Uterus (tissue), 2 donors: ENCODE data around the gene AGGF1.

Experiments
- CTCF ChIP-seq, 4 experiments: fragments of 200-600 bp in 2 of 4; fragments of 450-650 bp in 2 of 4; sonication (generic) in 2 of 4; IDR thresholded peaks; one replicate each; pipeline ENCODE4 v1.5.1; 2016 to 2019; ENCODE audit warnings: antibody characterized with exemption in 4 of 4, mild to moderate bottlenecking in 2 of 4, moderate library complexity in 1 of 4
- POLR2A ChIP-seq, 2 donors: fragments of 450-650 bp; IDR thresholded peaks; one replicate each; pipeline ENCODE4 v1.6.1; 2016; ENCODE audit warnings: antibody characterized with exemption in 2 of 2, mild to moderate bottlenecking in 1 of 2, moderate library complexity in 1 of 2

- TF ChIP-seq CTCF (IDR thresholded peaks at IDR 0.05) (no peak), POLR2A (IDR thresholded peaks at IDR 0.05) (no peak)
These were observed 73.3 kb downstream of the AGGF1 start for GRCh38 chr5:77103457-77103856.
